Immature natural killer cell (primary cell): ENCODE measurements around the gene UBXN10. TPM values are rescaled to one million over a fixed set of nuclear protein-coding genes. Genes with fewer than 3 reads are reported as not detected.

ENCODE experiments used
- DNase-seq, 3 donors: peaks; one replicate each; pipeline ENCODE4 v3.0.0; 2022; ENCODE audit warnings: mixed read lengths in 1 of 3
- H3K27ac Mint-ChIP-seq, 6 donors: one replicate each; pipeline ENCODE4 v1.8.0; 2020; ENCODE audit warnings: mixed read lengths in 6 of 6, mild to moderate bottlenecking in 5 of 6, inconsistent platforms in 4 of 6, moderate library complexity in 3 of 6
- H3K27me3 Mint-ChIP-seq, 3 donors: one replicate each; pipeline ENCODE4 v1.8.0; 2020 to 2021; ENCODE audit warnings: low read depth in 3 of 3, mild to moderate bottlenecking in 3 of 3, mixed read lengths in 3 of 3, moderate library complexity in 3 of 3, inconsistent platforms in 1 of 3
- H3K36me3 Mint-ChIP-seq, 3 donors: one replicate each; pipeline ENCODE4 v1.8.0; 2020; ENCODE audit warnings: mixed read lengths in 3 of 3, inconsistent platforms in 2 of 3, mild to moderate bottlenecking in 2 of 3
- H3K4me1 Mint-ChIP-seq, 2 donors: one replicate each; pipeline ENCODE4 v1.8.0; 2020; ENCODE audit warnings: inconsistent platforms in 2 of 2, mild to moderate bottlenecking in 2 of 2, mixed read lengths in 2 of 2, moderate library complexity in 1 of 2
- H3K4me3 Mint-ChIP-seq, 5 donors: one replicate each; pipeline ENCODE4 v1.8.0; 2020; ENCODE audit warnings: mild to moderate bottlenecking in 5 of 5, mixed read lengths in 5 of 5, inconsistent platforms in 3 of 5, moderate library complexity in 3 of 5
- H3K9me3 Mint-ChIP-seq, 6 donors: one replicate each; pipeline ENCODE4 v1.8.0; 2020; ENCODE audit warnings: mild to moderate bottlenecking in 6 of 6, mixed read lengths in 6 of 6, inconsistent platforms in 4 of 6, moderate library complexity in 3 of 6
- polyA plus RNA-seq, 3 donors: library from polyadenylated mRNA; unstranded; fragments of 300-500 nt; fragmentation: Illumina TruSeq; gene quantifications; one replicate each; pipeline ENCODE4 v1.2.3, GENCODE V29; 2021

UBXN10 gene
- polyA plus RNA-seq, 3 donors from 2014 or later = 1.6 to 2.6 (median 1.7) TPM

GRCh38 chr1:20147846-20148570 is 37.9 kb upstream of the UBXN10 start:
- no peak overlapping the region for H3K27ac Mint-ChIP-seq

DNA sequence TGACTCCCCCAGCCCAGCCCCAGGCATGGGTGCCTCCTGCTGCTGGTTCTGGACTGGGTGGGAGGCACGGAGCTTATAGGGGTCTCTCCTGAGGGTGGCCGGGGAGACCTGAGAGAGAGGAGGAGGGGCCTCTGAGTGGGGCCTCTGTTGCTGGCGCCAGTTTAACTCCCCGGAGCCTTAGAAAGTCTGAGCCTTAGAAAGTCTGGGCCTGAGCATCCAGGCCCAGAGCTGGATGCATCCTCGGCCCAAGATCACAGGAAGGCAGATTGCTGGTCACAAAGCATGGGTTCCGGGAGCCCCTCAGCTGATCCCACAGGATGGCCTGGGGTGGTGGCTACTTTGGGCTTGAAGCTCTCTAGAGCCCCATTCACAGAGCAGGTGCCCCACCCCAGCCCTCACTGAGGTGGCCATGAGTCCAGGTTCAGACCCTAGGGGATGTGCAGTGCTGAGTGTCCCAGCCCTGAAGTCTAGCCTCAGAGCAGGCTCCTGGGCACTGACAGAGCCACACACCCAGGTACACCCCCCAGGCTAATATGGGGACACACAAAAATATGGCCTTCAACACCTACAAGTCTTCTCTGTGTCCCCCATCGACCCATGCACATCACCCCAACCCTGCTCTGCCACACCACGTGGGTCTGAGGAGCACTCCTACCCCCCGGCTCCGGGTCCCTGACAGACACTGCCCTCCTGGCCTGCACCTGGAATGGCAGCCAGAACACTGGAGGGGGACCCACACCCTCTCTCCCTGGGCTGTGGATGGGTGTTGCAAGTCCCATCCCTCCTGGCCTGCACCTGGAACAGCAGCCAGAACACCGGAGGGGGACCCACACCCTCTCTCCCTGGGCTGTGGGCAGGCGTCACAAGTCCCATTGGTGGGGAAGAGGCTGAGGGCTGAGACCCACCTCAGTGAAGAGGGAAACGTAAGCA is 37.1 kb upstream of the UBXN10 start:
- H3K27ac Mint-ChIP-seq = no peak overlapping the region
- peaks cover 0 to 3% (median 0%) of the 10 kb centered on the region in 3 donors for H3K27me3 Mint-ChIP-seq
- H3K36me3 Mint-ChIP-seq = no peaks in the 10 kb centered on the region
- no peak overlapping the region for H3K4me3 Mint-ChIP-seq
- DNase-seq = no peak
- H3K9me3 Mint-ChIP-seq = no peaks in the 10 kb centered on the region
- H3K4me1 Mint-ChIP-seq = peaks cover 0 to 6% of the 10 kb centered on the region in 2 donors

More at GRCh38 chr1:20147846-20148570, 37.9 kb upstream of the UBXN10 start:
- Mint-ChIP-seq H3K4me3 (no peak overlapping the region), H3K36me3 (no peaks in the 10 kb centered on the region), H3K27me3 (peaks cover 0 to 3% (median 0%) of the 10 kb centered on the region in 3 donors), H3K4me1 (peaks cover 0 to 6% of the 10 kb centered on the region in 2 donors), H3K9me3 (no peaks in the 10 kb centered on the region)
- DNase-seq = no peak

GRCh38 chr1:20149601-20150325 is 36.1 kb upstream of the UBXN10 start:
- Mint-ChIP-seq H3K27ac (no peak overlapping the region), H3K9me3 (no peaks in the 10 kb centered on the region), H3K4me3 (no peak overlapping the region), H3K4me1 (peaks cover 7 to 10% of the 10 kb centered on the region in 2 donors), H3K27me3 (peaks cover 0 to 3% (median 0%) of the 10 kb centered on the region in 3 donors), H3K36me3 (no peaks in the 10 kb centered on the region)
- DNase-seq = no peak

DNA sequence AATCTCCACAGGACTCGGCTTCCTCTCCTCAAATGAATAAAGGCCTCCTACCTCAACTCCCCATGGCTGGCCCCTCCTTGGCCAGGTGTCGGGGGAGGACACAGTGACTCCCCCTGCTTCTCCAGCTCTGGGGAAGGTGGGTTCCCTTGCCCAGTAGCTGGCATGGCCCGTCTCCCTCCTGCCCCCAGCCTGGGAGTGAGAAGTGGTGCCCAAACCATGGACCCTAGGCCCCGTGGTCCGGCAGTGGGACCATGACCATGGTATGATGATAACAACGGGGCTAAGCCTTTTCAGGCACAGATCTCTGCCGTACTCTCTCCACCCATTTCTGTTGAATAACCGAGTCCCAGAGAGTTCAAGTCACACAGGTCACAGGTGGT is 35.6 kb upstream of the UBXN10 start:
- peaks cover 0 to 3% (median 0%) of the 10 kb centered on the region in 3 donors for H3K27me3 Mint-ChIP-seq
- H3K4me3 Mint-ChIP-seq = no peak overlapping the region
- H3K4me1 Mint-ChIP-seq = peaks cover 9 to 10% of the 10 kb centered on the region in 2 donors
- no peak for DNase-seq
- no peaks in the 10 kb centered on the region for H3K36me3 Mint-ChIP-seq
- no peaks in the 10 kb centered on the region for H3K9me3 Mint-ChIP-seq
- no peak overlapping the region for H3K27ac Mint-ChIP-seq

- no peak overlapping the region for H3K27ac Mint-ChIP-seq
- H3K4me3 Mint-ChIP-seq = peak overlapping the region in 2 of 5 donors; percentile 14 to 17
- peaks cover 0 to 3% (median 0%) of the 10 kb centered on the region in 3 donors for H3K27me3 Mint-ChIP-seq
These were observed 34.9 kb upstream of the UBXN10 start for GRCh38 chr1:20150969-20151368.

DNA sequence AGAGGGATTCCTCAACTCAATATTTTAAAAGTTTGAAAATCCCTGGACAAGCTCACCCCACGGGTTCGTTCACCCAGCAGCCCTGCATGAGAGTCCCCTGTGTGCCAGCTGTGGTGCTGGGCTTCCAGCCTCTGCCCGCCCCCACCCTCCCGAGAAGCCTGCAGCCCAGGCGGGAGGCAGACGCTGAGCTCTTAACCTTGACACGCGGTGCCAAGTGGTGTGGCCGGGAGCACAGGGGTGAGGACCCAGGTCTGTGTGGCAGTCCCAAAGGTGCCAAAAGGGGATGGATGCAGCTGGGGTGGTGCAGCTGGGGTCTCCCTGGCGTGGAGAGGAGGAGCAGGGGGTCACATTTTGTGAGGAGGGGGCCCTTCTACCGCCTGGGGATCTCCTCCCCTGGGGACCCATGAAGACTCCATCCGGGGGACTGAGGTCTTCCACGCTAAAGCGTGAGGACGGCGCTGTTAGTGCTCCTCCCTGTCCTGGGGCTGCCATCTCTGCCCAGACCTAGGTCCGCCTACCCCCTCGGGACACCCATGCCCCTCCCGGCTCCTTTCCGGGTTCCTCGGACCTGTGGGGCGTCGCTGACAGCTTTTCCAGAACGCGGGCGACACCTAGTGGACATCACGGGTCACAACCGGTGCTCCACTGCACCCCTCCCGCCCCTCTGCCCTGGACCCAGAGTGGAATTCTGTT is 33.8 kb upstream of the UBXN10 start:
- H3K4me3 Mint-ChIP-seq = peak overlapping the region; percentile 57 to 82 (median 72)

More at GRCh38 chr1:20150969-20151368, 34.9 kb upstream of the UBXN10 start:
- Mint-ChIP-seq H3K9me3 (no peaks in the 10 kb centered on the region), H3K4me1 (peaks cover 9 to 10% of the 10 kb centered on the region in 2 donors), H3K36me3 (no peaks in the 10 kb centered on the region)
- DNase-seq = no peak

GRCh38 chr1:20152599-20152930 is 33.3 kb upstream of the UBXN10 start:
- no peaks in the 10 kb centered on the region for H3K36me3 Mint-ChIP-seq
- H3K27me3 Mint-ChIP-seq = peaks cover 0 to 5% (median 0%) of the 10 kb centered on the region in 3 donors
- H3K4me3 Mint-ChIP-seq = peak overlapping the region in 2 of 5 donors; percentile 72 to 82
- H3K27ac Mint-ChIP-seq = peak overlapping the region in 2 of 6 donors; percentile 6 to 19
- H3K4me1 Mint-ChIP-seq = peaks cover 9 to 10% of the 10 kb centered on the region in 2 donors
- DNase-seq = no peak
- peaks cover 0 to 3% (median 1%) of the 10 kb centered on the region in 6 donors for H3K9me3 Mint-ChIP-seq

More for the DNA sequence above, 33.8 kb upstream of the UBXN10 start:
- DNase-seq = peak; percentile 69 to 76 (median 75)
- Mint-ChIP-seq H3K27ac (peak overlapping the region in 1 of 6 donors; percentile 19), H3K4me1 (peaks cover 9 to 10% of the 10 kb centered on the region in 2 donors), H3K36me3 (no peaks in the 10 kb centered on the region), H3K27me3 (peaks cover 0 to 5% (median 0%) of the 10 kb centered on the region in 3 donors), H3K9me3 (no peaks in the 10 kb centered on the region)

DNA sequence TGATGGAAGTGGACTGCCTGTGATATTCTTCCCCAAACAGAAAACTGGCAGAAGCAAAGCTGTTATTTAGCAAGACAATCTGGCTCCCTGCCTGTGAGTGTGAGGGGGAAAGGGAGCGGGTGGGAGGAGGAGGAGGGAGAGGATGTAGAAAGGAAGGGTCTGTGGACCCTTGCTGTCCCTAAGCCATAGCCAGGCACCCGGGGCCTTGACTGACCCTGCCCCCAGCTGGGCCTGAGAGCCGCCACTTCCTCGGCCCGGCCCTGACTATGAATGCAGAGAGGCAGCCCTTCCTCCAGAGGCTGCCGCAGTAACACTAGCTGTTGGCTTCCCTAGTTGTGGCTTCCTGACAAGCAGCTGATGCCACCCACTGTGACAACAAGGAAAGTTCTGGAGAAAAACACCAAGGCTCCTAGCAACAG is 32.9 kb upstream of the UBXN10 start:
- Mint-ChIP-seq H3K4me1 (peaks cover 9 to 10% of the 10 kb centered on the region in 2 donors), H3K27me3 (peaks cover 0 to 5% (median 0%) of the 10 kb centered on the region in 3 donors), H3K36me3 (no peaks in the 10 kb centered on the region), H3K9me3 (peaks cover 0 to 7% (median 3%) of the 10 kb centered on the region in 6 donors), H3K27ac (peak overlapping the region in 1 of 6 donors; percentile 6), H3K4me3 (no peak overlapping the region)
- DNase-seq = no peak

GRCh38 chr1:20154301-20154831 is 31.5 kb upstream of the UBXN10 start:
- H3K27me3 Mint-ChIP-seq = peaks cover 0 to 4% (median 2%) of the 10 kb centered on the region in 3 donors
- H3K4me1 Mint-ChIP-seq = peaks cover 9 to 10% of the 10 kb centered on the region in 2 donors
- peak overlapping the region in 4 of 6 donors; percentile 17 to 68 (median 46) for H3K27ac Mint-ChIP-seq
- peaks cover 2 to 21% (median 9%) of the 10 kb centered on the region in 6 donors for H3K9me3 Mint-ChIP-seq
- peaks cover 0 to 7% (median 0%) of the 10 kb centered on the region in 3 donors for H3K36me3 Mint-ChIP-seq
- DNase-seq = no peak
- peak overlapping the region in 2 of 5 donors; percentile 28 to 41 for H3K4me3 Mint-ChIP-seq

DNA sequence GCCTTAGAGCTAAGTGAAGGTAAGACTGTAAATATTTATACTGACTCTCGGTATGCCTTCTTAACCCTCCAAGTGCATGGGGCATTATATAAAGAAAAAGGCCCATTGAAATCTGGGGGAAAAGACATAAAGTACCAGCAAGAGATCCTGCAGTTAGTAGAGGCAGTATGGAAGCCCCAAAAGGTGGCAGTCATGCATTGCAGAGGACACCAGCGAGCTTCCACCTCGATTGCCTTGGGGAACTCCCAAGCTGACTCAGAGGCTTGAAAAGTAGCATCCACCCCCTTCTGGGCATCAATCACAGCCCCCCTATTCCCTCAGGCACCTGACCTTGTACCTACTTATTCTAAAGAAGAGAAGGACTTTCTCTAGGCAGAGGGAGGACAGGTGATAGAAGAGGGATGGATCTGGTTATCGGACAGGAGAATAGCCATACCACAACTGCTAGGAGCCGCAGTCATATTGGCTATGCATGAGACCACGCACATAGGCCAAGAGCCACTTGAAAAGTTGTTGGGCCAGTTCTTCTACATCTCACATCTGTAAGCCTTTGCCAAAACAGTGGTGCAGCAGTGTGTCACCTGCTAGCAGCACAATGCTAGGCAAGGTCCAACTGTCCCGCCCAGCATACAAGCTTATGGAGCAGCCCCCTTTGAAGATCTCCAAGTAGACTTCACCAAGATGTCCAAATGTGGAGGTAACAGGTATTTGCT is 27.4 kb upstream of the UBXN10 start:
- peaks cover 3 to 9% of the 10 kb centered on the region in 2 donors for H3K4me1 Mint-ChIP-seq
- peaks cover 4 to 57% (median 46%) of the 10 kb centered on the region in 6 donors for H3K9me3 Mint-ChIP-seq
- no peak overlapping the region for H3K4me3 Mint-ChIP-seq
- peaks cover 4 to 8% (median 5%) of the 10 kb centered on the region in 3 donors for H3K27me3 Mint-ChIP-seq
- H3K27ac Mint-ChIP-seq = no peak overlapping the region
- DNase-seq = no peak
- peaks cover 0 to 12% (median 6%) of the 10 kb centered on the region in 3 donors for H3K36me3 Mint-ChIP-seq

DNA sequence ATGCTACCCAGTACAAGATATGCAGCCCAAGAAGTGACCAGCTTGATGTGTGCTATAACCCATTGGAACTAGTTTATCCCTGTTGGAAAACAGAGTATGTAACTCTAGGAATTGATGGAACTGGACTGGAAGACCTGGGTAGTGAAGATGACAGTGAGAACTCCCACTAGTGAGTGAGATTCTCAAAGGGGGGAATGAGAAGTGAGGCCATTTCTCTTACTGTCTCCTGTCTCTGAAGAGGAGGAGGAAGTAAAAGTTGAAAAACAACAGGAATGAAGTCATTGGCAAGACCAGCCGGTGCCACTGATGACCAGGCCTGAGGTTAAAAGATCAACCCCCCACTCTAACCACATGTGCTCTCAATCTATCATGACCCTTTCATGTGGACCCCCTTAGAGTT is 25.9 kb upstream of the UBXN10 start:
- Mint-ChIP-seq H3K36me3 (peaks cover 0 to 14% (median 6%) of the 10 kb centered on the region in 3 donors), H3K4me3 (no peak overlapping the region), H3K9me3 (peaks cover 5 to 67% (median 50%) of the 10 kb centered on the region in 6 donors), H3K4me1 (no peaks in the 10 kb centered on the region), H3K27me3 (peaks cover 5 to 8% (median 7%) of the 10 kb centered on the region in 3 donors), H3K27ac (no peak overlapping the region)
- DNase-seq = no peak

- Mint-ChIP-seq H3K27ac (no peak overlapping the region), H3K4me3 (no peak overlapping the region), H3K27me3 (peaks cover 3 to 7% (median 7%) of the 10 kb centered on the region in 3 donors), H3K36me3 (peaks cover 0 to 7% (median 6%) of the 10 kb centered on the region in 3 donors), H3K9me3 (peaks cover 17 to 46% (median 41%) of the 10 kb centered on the region in 6 donors), H3K4me1 (no peaks in the 10 kb centered on the region)
- DNase-seq = no peak
These were observed 21.1 kb upstream of the UBXN10 start for GRCh38 chr1:20164694-20165202.
